ENCODE data around the gene FASN. TPM values are rescaled to one million over a fixed set of nuclear protein-coding genes. Genes with fewer than 3 reads are reported as not detected.

Gene FASN
- total and polyA plus RNA-seq, 2 of the 13 experiments (the other 11 are each of a cell fraction or from before 2014, with no cell fraction given): 51.7 to 101 TPM

DNA sequence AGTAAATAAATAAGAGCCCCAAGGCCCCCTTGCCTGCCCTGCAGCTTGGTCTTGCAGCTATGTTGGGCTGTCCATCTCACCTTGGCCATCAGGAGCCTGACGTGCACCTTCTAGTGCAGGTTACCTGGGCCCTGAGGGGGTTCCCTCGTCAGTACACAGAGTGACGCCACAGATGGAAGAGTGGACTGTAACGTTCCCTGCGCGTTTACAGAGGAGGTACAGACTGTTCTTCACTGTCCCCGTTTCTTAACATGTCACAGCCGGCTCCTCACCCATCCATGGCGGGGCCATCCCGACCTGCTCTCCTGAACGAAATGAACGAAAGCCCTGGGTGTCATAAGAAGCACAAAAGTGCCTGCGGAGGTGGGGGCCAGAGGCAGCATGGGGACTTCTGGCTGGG lies 15.9 kb upstream of the FASN start:
- Histone ChIP-seq H3K79me2 (ENCODE audit: insufficient read depth, low read length) (no peaks in the 10 kb centered on the region), H3K4me2 (ENCODE audit: low read depth, low read length) (no peak overlapping the region), H3K9me3 (ENCODE audit: low read length) (no peaks in the 10 kb centered on the region), H3K4me1 (ENCODE audit: insufficient read depth, low read length) (peaks cover 82% of the 10 kb centered on the region), H3K27ac (ENCODE audit: extremely low read length, insufficient read depth, low read length) (no peak overlapping the region), H4K20me1 (ENCODE audit: insufficient read depth, low read length) (no peaks in the 10 kb centered on the region), H3K4me3 (replicated peaks in 1 of 3; ENCODE audit: insufficient read depth in 1 of 3, low read depth in 2 of 3, low read length in 3 of 3) (no peak overlapping the region), H3K9ac (ENCODE audit: insufficient read depth, low read depth, low read length) (no peak overlapping the region), H3K27me3 (ENCODE audit: control insufficient read depth in 1 of 2, insufficient read depth in 2 of 2, low read length in 2 of 2) (no peaks in the 10 kb centered on the region), H3K36me3 (replicated peaks in 1 of 2; ENCODE audit: control insufficient read depth in 1 of 2, insufficient read depth in 2 of 2, low read length in 2 of 2) (peaks cover 0 to 3% of the 10 kb centered on the region in 2 experiments; a peak in 2 of 5 replicates), H2AFZ (ENCODE audit: low read length) (no peak overlapping the region)
- WGBS (ENCODE audit: low lambda C conversion rate): 92% methylated on average over 13 of the region's 13 CpGs
- ChIA-PET POLR2A (interaction anchor here (1.5 kb wide), 1 partner anchor 12 kb away, joined by 6 read pairs; no protein-coding TSS in a partner anchor), CTCF (ENCODE audit: low intra/inter-chr PET ratio, low total read pairs) (no interaction called here)
- no peak for DNase-seq (ENCODE audit: low spot score)
- FAIRE-seq: no peak
- TF ChIP-seq ZFP36L1 (CRISPR knock-in tag; IDR thresholded peaks at IDR 0.05): no peak
- no peak for TF ChIP-seq SUZ12 (IDR thresholded peaks at IDR 0.05; ENCODE audit: low read depth, low read length)
- TF ChIP-seq NBN (conservative IDR thresholded peaks at IDR 0.05): no peak
- TF ChIP-seq ZNF3 (CRISPR knock-in tag; IDR thresholded peaks at IDR 0.05): no peak
- BruUV-seq (replicated peaks): no TSS peak
- ATAC-seq: no peak
- in situ Hi-C loops (cut with HindIII; ENCODE audit: extremely low pct_ligation_motif_present, low pct_unique_long_range_greater_than_20kb): no loop called here
- intact Hi-C loops (cut with micrococcal nuclease; ENCODE audit: unreplicated experiment): no loop called here

DNA sequence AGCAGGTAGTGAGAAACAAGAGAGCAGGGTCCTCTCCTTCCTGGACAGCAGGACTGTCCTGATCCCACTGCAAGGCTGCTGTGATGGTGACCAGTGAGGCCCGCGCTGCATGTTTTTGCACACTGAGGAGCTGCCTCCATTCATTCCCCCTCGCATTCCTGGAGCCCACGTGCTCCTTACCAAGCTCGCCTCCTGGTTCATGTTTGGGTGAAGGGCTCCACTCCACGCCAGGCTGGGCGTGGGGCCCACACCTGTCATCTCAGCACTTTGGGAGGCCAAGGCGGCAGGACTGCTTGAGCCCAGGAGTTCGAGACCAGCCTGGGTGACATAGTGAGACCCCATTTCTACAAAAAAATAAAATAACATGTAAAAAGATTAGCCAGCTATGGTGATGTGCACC lies 15.4 kb upstream of the FASN start:
- POLR2A ChIA-PET: interaction anchor here (0.6 to 1.5 kb wide), 3 partner anchors 11 to 42 kb away, joined by 3 to 6 read pairs (median 4); partner anchors contain the start of gene FASN
- Histone ChIP-seq H3K4me1 (ENCODE audit: insufficient read depth, low read length) (peaks cover 77% of the 10 kb centered on the region), H3K9ac (ENCODE audit: insufficient read depth, low read depth, low read length) (no peak overlapping the region), H4K20me1 (ENCODE audit: insufficient read depth, low read length) (no peaks in the 10 kb centered on the region), H2AFZ (ENCODE audit: low read length) (no peak overlapping the region), H3K27me3 (ENCODE audit: control insufficient read depth in 1 of 2, insufficient read depth in 2 of 2, low read length in 2 of 2) (no peaks in the 10 kb centered on the region), H3K4me2 (ENCODE audit: low read depth, low read length) (no peak overlapping the region), H3K27ac (ENCODE audit: extremely low read length, insufficient read depth, low read length) (no peak overlapping the region), H3K4me3 (replicated peaks in 1 of 3; ENCODE audit: insufficient read depth in 1 of 3, low read depth in 2 of 3, low read length in 3 of 3) (no peak overlapping the region), H3K9me3 (ENCODE audit: low read length) (no peaks in the 10 kb centered on the region), H3K36me3 (replicated peaks in 1 of 2; ENCODE audit: control insufficient read depth in 1 of 2, insufficient read depth in 2 of 2, low read length in 2 of 2) (peaks cover 0 to 3% of the 10 kb centered on the region in 2 experiments; a peak in 2 of 5 replicates), H3K79me2 (ENCODE audit: insufficient read depth, low read length) (no peaks in the 10 kb centered on the region)
- intact Hi-C loops (cut with micrococcal nuclease; ENCODE audit: unreplicated experiment) (no loop called here), in situ Hi-C loops (cut with HindIII; ENCODE audit: extremely low pct_ligation_motif_present, low pct_unique_long_range_greater_than_20kb) (no loop called here)
- ATAC-seq (no peak), FAIRE-seq (no peak), DNase-seq (ENCODE audit: low spot score) (no peak)
- CTCF ChIA-PET (ENCODE audit: low intra/inter-chr PET ratio, low total read pairs): no interaction called here
- 98% methylated on average over 9 of the region's 9 CpGs for WGBS (ENCODE audit: low lambda C conversion rate)
- no TSS peak for BruUV-seq (replicated peaks)
- TF ChIP-seq DPF2 (CRISPR knock-in tag; IDR thresholded peaks at IDR 0.05; ENCODE audit: borderline replicate concordance, low read depth): no peak
- TF ChIP-seq, protein P1, sequence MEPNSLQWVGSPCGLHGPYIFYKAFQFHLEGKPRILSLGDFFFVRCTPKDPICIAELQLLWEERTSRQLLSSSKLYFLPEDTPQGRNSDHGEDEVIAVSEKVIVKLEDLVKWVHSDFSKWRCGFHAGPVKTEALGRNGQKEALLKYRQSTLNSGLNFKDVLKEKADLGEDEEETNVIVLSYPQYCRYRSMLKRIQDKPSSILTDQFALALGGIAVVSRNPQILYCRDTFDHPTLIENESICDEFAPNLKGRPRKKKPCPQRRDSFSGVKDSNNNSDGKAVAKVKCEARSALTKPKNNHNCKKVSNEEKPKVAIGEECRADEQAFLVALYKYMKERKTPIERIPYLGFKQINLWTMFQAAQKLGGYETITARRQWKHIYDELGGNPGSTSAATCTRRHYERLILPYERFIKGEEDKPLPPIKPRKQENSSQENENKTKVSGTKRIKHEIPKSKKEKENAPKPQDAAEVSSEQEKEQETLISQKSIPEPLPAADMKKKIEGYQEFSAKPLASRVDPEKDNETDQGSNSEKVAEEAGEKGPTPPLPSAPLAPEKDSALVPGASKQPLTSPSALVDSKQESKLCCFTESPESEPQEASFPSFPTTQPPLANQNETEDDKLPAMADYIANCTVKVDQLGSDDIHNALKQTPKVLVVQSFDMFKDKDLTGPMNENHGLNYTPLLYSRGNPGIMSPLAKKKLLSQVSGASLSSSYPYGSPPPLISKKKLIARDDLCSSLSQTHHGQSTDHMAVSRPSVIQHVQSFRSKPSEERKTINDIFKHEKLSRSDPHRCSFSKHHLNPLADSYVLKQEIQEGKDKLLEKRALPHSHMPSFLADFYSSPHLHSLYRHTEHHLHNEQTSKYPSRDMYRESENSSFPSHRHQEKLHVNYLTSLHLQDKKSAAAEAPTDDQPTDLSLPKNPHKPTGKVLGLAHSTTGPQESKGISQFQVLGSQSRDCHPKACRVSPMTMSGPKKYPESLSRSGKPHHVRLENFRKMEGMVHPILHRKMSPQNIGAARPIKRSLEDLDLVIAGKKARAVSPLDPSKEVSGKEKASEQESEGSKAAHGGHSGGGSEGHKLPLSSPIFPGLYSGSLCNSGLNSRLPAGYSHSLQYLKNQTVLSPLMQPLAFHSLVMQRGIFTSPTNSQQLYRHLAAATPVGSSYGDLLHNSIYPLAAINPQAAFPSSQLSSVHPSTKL (CRISPR knock-in tag; IDR thresholded peaks at IDR 0.05): no peak
- no peak for TF ChIP-seq ZNF747 (CRISPR knock-in tag; IDR thresholded peaks at IDR 0.05; ENCODE audit: borderline replicate concordance)
- TF ChIP-seq, protein P2, sequence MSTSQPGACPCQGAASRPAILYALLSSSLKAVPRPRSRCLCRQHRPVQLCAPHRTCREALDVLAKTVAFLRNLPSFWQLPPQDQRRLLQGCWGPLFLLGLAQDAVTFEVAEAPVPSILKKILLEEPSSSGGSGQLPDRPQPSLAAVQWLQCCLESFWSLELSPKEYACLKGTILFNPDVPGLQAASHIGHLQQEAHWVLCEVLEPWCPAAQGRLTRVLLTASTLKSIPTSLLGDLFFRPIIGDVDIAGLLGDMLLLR (CRISPR knock-in tag; IDR thresholded peaks at IDR 0.05): no peak
- TF ChIP-seq, protein P3, sequence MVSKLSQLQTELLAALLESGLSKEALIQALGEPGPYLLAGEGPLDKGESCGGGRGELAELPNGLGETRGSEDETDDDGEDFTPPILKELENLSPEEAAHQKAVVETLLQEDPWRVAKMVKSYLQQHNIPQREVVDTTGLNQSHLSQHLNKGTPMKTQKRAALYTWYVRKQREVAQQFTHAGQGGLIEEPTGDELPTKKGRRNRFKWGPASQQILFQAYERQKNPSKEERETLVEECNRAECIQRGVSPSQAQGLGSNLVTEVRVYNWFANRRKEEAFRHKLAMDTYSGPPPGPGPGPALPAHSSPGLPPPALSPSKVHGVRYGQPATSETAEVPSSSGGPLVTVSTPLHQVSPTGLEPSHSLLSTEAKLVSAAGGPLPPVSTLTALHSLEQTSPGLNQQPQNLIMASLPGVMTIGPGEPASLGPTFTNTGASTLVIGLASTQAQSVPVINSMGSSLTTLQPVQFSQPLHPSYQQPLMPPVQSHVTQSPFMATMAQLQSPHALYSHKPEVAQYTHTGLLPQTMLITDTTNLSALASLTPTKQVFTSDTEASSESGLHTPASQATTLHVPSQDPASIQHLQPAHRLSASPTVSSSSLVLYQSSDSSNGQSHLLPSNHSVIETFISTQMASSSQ (IDR thresholded peaks at IDR 0.05; ENCODE audit: low read depth): no peak
- TF ChIP-seq, protein P3 (CRISPR knock-in tag; IDR thresholded peaks at IDR 0.05; ENCODE audit: borderline replicate concordance): no peak
- TF ChIP-seq ZNF703 (CRISPR knock-in tag; IDR thresholded peaks at IDR 0.05; ENCODE audit: borderline replicate concordance): no peak

Data from HepG2 (cell line).